Right cardiac atrium (tissue), 5 donors: Measurements from ENCODE around the gene MTFR1L. TPM values are rescaled to one million over a fixed set of nuclear protein-coding genes. Genes with fewer than 3 reads are reported as not detected.

ENCODE experiments used
- ATAC-seq, 2 donors: fragments of 200-7000 bp; cut with Tn5 transposase; one replicate each; pipeline versions ENCODE4 v1.8.0 to v1.9.1; 2020; ENCODE audit warnings: moderate library complexity in 2 of 2, mild to moderate bottlenecking in 1 of 2
- DNase-seq, 3 donors: peaks; one replicate each; pipeline ENCODE4 v3.0.0-alpha.2; 2020
- H3K27ac ChIP-seq: one replicate; pipeline ENCODE4 v1.5.1; 2013; ENCODE audit warnings: mild to moderate bottlenecking, low read length, control low read depth, moderate library complexity
- H3K27me3 ChIP-seq: one replicate; pipeline ENCODE4 v1.6.1; 2013; ENCODE audit not compliant: control insufficient read depth, insufficient read depth
- H3K4me1 ChIP-seq: one replicate; pipeline ENCODE4 v1.6.1; 2013; ENCODE audit warnings: low read length; ENCODE audit not compliant: control insufficient read depth, insufficient read depth
- H3K4me3 ChIP-seq: one replicate; pipeline ENCODE4 v1.5.1; 2013; ENCODE audit warnings: low read length, control low read depth
- H3K9me3 ChIP-seq: one replicate; pipeline ENCODE4 v1.6.1; 2013; ENCODE audit warnings: low read length; ENCODE audit not compliant: control insufficient read depth
- WGBS: extraction: QIAGEN DNeasy Blood & Tissue Kit; methylation state at CpG from one replicate; pipeline ENCODE4 v1.1.7; 2013; 5-methylcytosine and 5-hydroxymethylcytosine counted together
- intact Hi-C, 4 donors: fragments of 100-400 bp; cut with DNase I; formaldehyde crosslinking; loops; one replicate each; pipeline versions ENCODE4 v1.11.0 to v1.14.0; 2022 to 2023
- polyA plus RNA-seq: library from polyadenylated mRNA; stranded (reverse); fragments of 200-250 nt; gene quantifications from one replicate; pipeline ENCODE4 v1.2.3, GENCODE V29; 2013
- total RNA-seq, 4 donors: library from RNA; stranded (reverse); fragmentation: NEBNext Ultra II Directional; extraction: Animal tissue kit (Norgen Biotek cat#: 25700); gene quantifications; one replicate each; pipeline ENCODE4 v1.2.1, GENCODE V29; 2021
- donor health status: healthy with polysubstance abuse.
- donor health status: DM: no; HTN: yes; CAD: no.
- donor health status: DM: no; HTN: no; CAD: no.
- donor health status: DM: no; HTN: yes; CAD: no; lungs with severe emphysema.
- donor health status: DM: yes; HTN: yes; CAD: no.

MTFR1L gene
- total and polyA plus RNA-seq, 5 donors: 125 to 195 (median 169) TPM

DNA sequence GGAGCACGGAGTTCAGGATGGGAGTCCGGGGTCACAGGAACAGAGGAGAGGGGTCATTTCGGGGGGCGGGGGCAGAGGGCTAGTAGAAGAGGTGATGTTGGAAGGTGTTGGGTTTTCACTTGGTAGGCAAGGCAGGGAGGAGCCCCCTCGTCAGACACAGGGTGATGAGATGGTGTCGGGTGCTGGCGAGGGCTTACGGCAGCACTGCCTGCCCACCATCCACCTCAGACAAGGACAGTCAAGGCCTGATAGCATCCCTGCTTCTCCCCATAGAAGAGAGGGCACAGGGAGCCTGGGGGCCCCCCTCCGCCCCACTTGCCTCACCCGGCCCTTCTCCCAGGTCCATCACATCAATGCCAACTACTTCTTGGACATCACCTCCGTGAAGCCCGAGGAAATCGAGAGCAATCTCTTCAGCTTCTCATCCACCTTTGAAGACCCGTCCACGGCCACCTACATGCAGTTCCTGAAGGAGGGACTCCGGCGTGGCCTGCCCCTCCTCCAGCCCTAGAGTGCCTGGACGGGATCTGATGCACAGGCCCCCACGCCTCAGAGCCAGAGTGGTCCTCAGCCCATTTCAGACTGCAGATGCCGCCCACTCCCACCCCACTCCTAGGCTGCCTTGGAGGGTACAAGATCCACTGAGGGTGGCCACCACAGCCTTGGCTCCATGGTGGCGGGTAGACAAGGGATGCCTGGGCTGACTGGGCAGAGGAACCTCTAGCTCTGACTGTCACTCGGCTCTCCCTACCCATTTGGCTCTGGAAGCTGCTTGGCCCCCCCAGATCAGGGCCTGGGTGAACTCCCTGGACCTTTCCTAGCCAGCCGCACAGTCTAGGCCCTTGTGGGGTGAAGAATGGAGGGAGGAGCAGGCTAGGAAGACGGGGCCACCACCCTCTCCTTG, 4.3 kb upstream of the MTFR1L start:
- intact Hi-C loops: loop anchor here in 2 of 4 donors (10.0 kb wide), 2 partner anchors 271 to 571 kb away; partner anchors contain the start of genes LDLRAP1 (in 1 of the 2) and RSRP1 (in 1 of the 2)

GRCh38 chr1:25816112-25816718, 3.5 kb upstream of the MTFR1L start:
- intact Hi-C loops: loop anchor here in 2 of 4 donors (10.0 kb wide), 2 partner anchors 271 to 571 kb away; partner anchors contain the start of genes LDLRAP1 (in 1 of the 2) and RSRP1 (in 1 of the 2)
- no peak for ATAC-seq
- H3K9me3 ChIP-seq: no peaks in the 10 kb centered on the region
- DNase-seq: no peak
- no peak overlapping the region for H3K27ac ChIP-seq
- H3K4me1 ChIP-seq: peaks cover 7% of the 10 kb centered on the region
- H3K4me3 ChIP-seq: no peak overlapping the region
- H3K27me3 ChIP-seq: no peaks in the 10 kb centered on the region
- WGBS: 85% methylated on average over 15 of the region's 15 CpGs

More for the DNA sequence above, 4.3 kb upstream of the MTFR1L start:
- peaks cover 2% of the 10 kb centered on the region for H3K4me1 ChIP-seq
- no peak overlapping the region for H3K27ac ChIP-seq
- DNase-seq: no peak
- H3K9me3 ChIP-seq: no peaks in the 10 kb centered on the region
- no peak overlapping the region for H3K4me3 ChIP-seq
- no peaks in the 10 kb centered on the region for H3K27me3 ChIP-seq
- WGBS: 88% methylated on average over 24 of the region's 24 CpGs
- ATAC-seq: no peak

GRCh38 chr1:25817840-25818501, 1.8 kb upstream of the MTFR1L start:
- 40% methylated on average over 8 of the region's 8 CpGs for WGBS
- intact Hi-C loops: loop anchor here in 2 of 4 donors (10.0 kb wide), 2 partner anchors 273 to 573 kb away; partner anchors contain the start of genes LDLRAP1 (in 1 of the 2) and RSRP1 (in 1 of the 2)
- DNase-seq: peak in 1 of 3 donors; percentile 56
- no peaks in the 10 kb centered on the region for H3K9me3 ChIP-seq
- no peak overlapping the region for H3K27ac ChIP-seq
- peaks cover 14% of the 10 kb centered on the region for H3K4me1 ChIP-seq
- no peaks in the 10 kb centered on the region for H3K27me3 ChIP-seq
- no peak for ATAC-seq
- H3K4me3 ChIP-seq: no peak overlapping the region

DNA sequence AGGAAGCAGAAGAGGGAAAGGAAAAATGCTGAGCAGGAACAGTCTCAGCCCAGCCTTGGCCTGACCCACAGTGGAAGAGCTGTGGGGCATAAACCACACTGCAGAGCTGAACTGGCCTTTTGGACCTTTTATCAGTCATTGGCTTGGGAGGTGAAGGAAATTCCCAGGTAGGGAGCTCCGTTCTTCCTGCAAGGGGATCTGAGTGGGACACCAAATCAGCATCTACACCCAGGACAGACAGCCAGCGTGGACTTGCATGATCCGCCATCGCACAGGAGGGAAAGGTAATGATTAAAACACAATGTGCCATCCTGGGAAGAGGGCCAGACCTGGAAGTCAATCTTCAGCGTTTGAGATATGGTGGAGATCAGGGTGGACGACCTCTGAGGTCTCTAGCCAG, 1.2 kb upstream of the MTFR1L start:
- ATAC-seq (no peak), DNase-seq (no peak)
- Histone ChIP-seq H3K27me3 (no peaks in the 10 kb centered on the region), H3K27ac (no peak overlapping the region), H3K4me1 (peaks cover 14% of the 10 kb centered on the region), H3K9me3 (no peaks in the 10 kb centered on the region), H3K4me3 (no peak overlapping the region)
- 48% methylated on average over 6 of the region's 6 CpGs for WGBS
- intact Hi-C loops: loop anchor here in 2 of 4 donors (10.0 kb wide), 2 partner anchors 274 to 574 kb away; partner anchors contain the start of genes LDLRAP1 (in 1 of the 2) and RSRP1 (in 1 of the 2)

DNA sequence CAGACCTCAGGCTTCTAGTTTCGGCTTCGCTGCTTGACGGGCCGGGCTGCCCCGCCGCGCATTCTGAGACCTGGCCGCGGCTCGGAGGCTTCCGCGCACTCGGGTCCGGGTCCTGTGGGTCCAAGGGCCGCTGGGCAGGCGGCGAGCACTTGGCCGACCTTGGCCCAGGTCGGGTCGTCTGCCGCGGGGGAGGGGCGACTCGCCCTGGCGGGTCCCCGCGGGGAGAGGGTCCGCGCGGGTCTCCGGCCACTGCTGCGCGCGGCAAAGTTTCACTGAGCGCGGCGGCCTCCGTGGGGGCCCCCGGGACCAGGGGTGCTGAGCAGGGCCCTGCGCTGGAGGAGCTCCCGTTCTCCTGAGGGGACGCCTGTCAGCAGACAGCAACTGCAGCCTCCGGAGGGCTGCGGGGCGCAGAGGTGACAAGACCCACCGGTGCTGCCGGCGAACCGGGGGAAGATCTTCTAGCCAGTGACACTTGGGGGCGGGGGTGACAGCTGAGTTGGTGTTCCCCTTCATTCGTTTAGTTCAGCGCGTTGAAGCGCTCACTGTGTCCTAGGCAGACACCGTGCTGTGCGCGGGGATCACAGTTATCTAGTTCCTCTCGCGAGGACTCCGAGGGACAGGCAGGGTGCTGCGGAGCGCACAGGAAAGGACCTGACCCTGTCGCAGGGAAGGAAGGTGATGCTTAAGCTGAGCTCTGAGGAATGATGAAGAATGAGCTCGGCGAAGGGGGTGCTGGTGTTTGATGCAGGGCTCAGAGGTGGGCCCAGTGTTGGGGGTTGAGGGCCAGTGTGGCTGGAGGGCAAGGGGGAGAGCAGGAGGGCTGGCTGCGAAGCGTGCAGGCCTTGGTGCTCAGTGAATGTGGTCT, 725 bp downstream of the MTFR1L start:
- Histone ChIP-seq H3K4me1 (peaks cover 14% of the 10 kb centered on the region), H3K27ac (peak overlapping the region; percentile 90), H3K9me3 (no peaks in the 10 kb centered on the region), H3K4me3 (peak overlapping the region; percentile 88), H3K27me3 (no peaks in the 10 kb centered on the region)
- WGBS: under 1% methylated on average over 67 of the region's 67 CpGs
- ATAC-seq (peak; percentile 59 to 64), DNase-seq (peak; percentile 54 to 81 (median 71))
- intact Hi-C loops: no loop called here

- DNase-seq (no peak), ATAC-seq (no peak)
- Histone ChIP-seq H3K27me3 (no peaks in the 10 kb centered on the region), H3K27ac (peak overlapping the region; percentile 90), H3K4me3 (peak overlapping the region; percentile 88), H3K4me1 (peaks cover 14% of the 10 kb centered on the region), H3K9me3 (no peaks in the 10 kb centered on the region)
- 30% methylated on average over 10 of the region's 10 CpGs for WGBS
- intact Hi-C loops: no loop called here
Measured at GRCh38 chr1:25821112-25821476, 1.3 kb downstream of the MTFR1L start.

GRCh38 chr1:25821630-25822091, 1.9 kb downstream of the MTFR1L start:
- 43% methylated on average over 5 of the region's 5 CpGs for WGBS
- DNase-seq (peak in 2 of 3 donors; percentile 66 to 76), ATAC-seq (peak in 1 of 2 donors; percentile 12)
- Histone ChIP-seq H3K4me1 (peaks cover 14% of the 10 kb centered on the region), H3K27ac (peak overlapping the region; percentile 13), H3K27me3 (no peaks in the 10 kb centered on the region), H3K4me3 (no peak overlapping the region), H3K9me3 (no peaks in the 10 kb centered on the region)
- intact Hi-C loops: no loop called here

DNA sequence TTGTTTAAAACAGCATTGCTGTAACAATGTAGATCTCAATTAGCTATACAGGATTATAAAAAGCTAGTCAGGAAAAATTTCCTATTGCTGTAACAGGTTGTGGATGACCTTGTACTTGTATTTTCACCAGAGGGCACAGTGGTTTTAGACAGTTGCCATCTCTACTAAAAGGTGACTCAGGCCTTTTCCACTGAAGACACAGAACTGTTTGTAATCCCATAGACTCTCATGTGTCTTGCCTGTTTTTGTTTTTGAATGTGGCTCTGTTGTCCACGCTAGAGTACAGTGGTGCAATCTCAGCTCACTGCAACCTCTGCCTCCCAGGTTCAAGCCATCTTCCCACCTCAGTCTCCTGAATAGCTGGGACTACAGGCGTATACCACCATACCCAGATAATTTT, 5.9 kb downstream of the MTFR1L start:
- Histone ChIP-seq H3K9me3 (no peaks in the 10 kb centered on the region), H3K4me1 (peaks cover 12% of the 10 kb centered on the region), H3K4me3 (no peak overlapping the region), H3K27ac (no peak overlapping the region), H3K27me3 (no peaks in the 10 kb centered on the region)
- no peak for DNase-seq
- intact Hi-C loops: no loop called here
- ATAC-seq: no peak
- 92% methylated on average over 2 of the region's 2 CpGs for WGBS

DNA sequence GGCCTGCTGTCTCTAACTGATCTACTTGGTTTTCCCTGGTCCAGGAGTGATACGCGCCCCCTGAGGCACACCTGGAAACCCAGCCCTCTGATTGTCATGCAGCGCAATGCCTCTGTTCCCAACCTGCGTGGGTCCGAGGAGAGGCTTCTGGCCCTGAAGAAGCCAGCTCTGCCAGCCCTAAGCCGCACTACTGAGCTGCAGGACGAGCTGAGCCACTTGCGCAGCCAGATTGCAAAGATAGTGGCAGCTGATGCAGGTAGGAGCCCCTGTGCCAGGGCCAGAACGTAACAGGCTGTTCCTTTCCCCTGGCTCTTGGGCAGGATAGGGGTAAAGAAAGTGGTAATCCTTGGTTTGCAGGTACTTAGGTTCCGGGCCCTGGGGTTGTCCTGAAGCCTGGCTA, 6.8 kb downstream of the MTFR1L start:
- Histone ChIP-seq H3K4me3 (no peak overlapping the region), H3K27me3 (no peaks in the 10 kb centered on the region), H3K27ac (no peak overlapping the region), H3K9me3 (no peaks in the 10 kb centered on the region), H3K4me1 (peaks cover 4% of the 10 kb centered on the region)
- DNase-seq (no peak), ATAC-seq (no peak)
- intact Hi-C loops: no loop called here
- 94% methylated on average over 10 of the region's 10 CpGs for WGBS

- Histone ChIP-seq H3K9me3 (no peaks in the 10 kb centered on the region), H3K4me1 (no peaks in the 10 kb centered on the region), H3K4me3 (no peak overlapping the region), H3K27ac (no peak overlapping the region), H3K27me3 (no peaks in the 10 kb centered on the region)
- intact Hi-C loops: no loop called here
- 62% methylated on average over 3 of the region's 3 CpGs for WGBS
- ATAC-seq: no peak
- DNase-seq: no peak
Measured at GRCh38 chr1:25828491-25828890, 8.7 kb downstream of the MTFR1L start.
